IPS-NIHi11 (cell line): ENCODE data around the gene MRPS18B.
"Not testable (repeated sequence)": the region's sequence is repeated elsewhere in the genome, so short reads cannot be mapped to it uniquely, and the experiment has no call there.

Source experiments
- DNase-seq: peaks from one replicate; pipeline ENCODE4 v3.0.0; 2012; ENCODE audit warnings: mixed read lengths, low spot score

Gene MRPS18B

GRCh38 chr6:30643656-30644055 lies 26.0 kb downstream of the MRPS18B start:
- DNase-seq: no peak

GRCh38 chr6:30644769-30645168 lies 27.1 kb downstream of the MRPS18B start:
- DNase-seq: no peak

GRCh38 chr6:30645989-30646388 lies 28.3 kb downstream of the MRPS18B start:
- no peak for DNase-seq

- peak; percentile 97 for DNase-seq
Observed at GRCh38 chr6:30646450-30647241, 29.0 kb downstream of the MRPS18B start, which contains the start of gene C6orf136. TSS of gene C6orf136 (plus strand) at chr6:30647133. CDS start at chr6:30647232, 99 bp downstream.

GRCh38 chr6:30647242-30648116 lies 29.8 kb downstream of the MRPS18B start:
- DNase-seq: peak; percentile 95

- DNase-seq: no peak
Observed at GRCh38 chr6:30651143-30651542, 33.5 kb downstream of the MRPS18B start.

- DNase-seq: no peak
Observed at GRCh38 chr6:30654798-30655742, 37.4 kb downstream of the MRPS18B start.

GRCh38 chr6:30655743-30656094 lies 38.1 kb downstream of the MRPS18B start:
- DNase-seq: no peak

- no peak for DNase-seq
Observed at GRCh38 chr6:30656513-30656912, 38.9 kb downstream of the MRPS18B start.

GRCh38 chr6:30657454-30657853 lies 39.8 kb downstream of the MRPS18B start:
- no peak for DNase-seq

- DNase-seq: not testable (repeated sequence)
Observed at GRCh38 chr6:30657922-30658321, 40.3 kb downstream of the MRPS18B start.

- no peak for DNase-seq
Observed at GRCh38 chr6:30664994-30665767, 47.5 kb downstream of the MRPS18B start.

- not testable (repeated sequence) for DNase-seq
Observed at GRCh38 chr6:30666300-30666699, 48.7 kb downstream of the MRPS18B start.

GRCh38 chr6:30670760-30671527 lies 53.3 kb downstream of the MRPS18B start:
- no peak for DNase-seq

- peak; percentile 93 for DNase-seq
Observed at GRCh38 chr6:30672445-30673253, 55.0 kb downstream of the MRPS18B start, which contains the start of gene DHX16. TSS of gene DHX16 (minus strand) at chr6:30673006. CDS start at chr6:30672841, 165 bp downstream.
